Neural progenitor cell (in vitro differentiated cells): ENCODE results near the gene DIPK1B. TPM values are rescaled to one million over a fixed set of nuclear protein-coding genes. Genes with fewer than 3 reads are reported as not detected.

Experiments used
- DNase-seq: peaks from one replicate; pipeline ENCODE4 v3.0.0-alpha.2; 2016; ENCODE audit warnings: low spot score
- H2AFZ ChIP-seq: fragments of 200-600 bp; sonication (generic); replicated peaks from 2 replicates; pipeline ENCODE4 v1.6.1; 2016; ENCODE audit warnings: antibody characterized with exemption
- H3F3A ChIP-seq: fragments of 200-600 bp; sonication (generic); 2 replicates; pipeline ENCODE4 v1.6.1; 2016; ENCODE audit warnings: antibody characterized with exemption, low read depth
- H3K27ac ChIP-seq: fragments of 200-600 bp; sonication (generic); 2 replicates; pipeline ENCODE4 v1.5.1; 2016; ENCODE audit warnings: mild to moderate bottlenecking
- H3K27me3 ChIP-seq: fragments of 200-600 bp; sonication (generic); 2 replicates; pipeline ENCODE4 v1.6.1; 2016; ENCODE audit warnings: mild to moderate bottlenecking, moderate library complexity
- H3K36me3 ChIP-seq: fragments of 200-600 bp; sonication (generic); 2 replicates; pipeline ENCODE4 v1.5.1; 2016
- H3K4me1 ChIP-seq: fragments of 200-600 bp; sonication (generic); 2 replicates; pipeline ENCODE4 v1.6.1; 2016; ENCODE audit warnings: mixed run types
- H3K4me2 ChIP-seq: fragments of 200-600 bp; sonication (generic); 2 replicates; pipeline ENCODE4 v1.6.1; 2016
- H3K4me3 ChIP-seq: fragments of 200-600 bp; sonication (generic); 2 replicates; pipeline ENCODE4 v1.5.1; 2016
- H3K79me2 ChIP-seq: fragments of 200-600 bp; sonication (generic); 2 replicates; pipeline ENCODE4 v1.6.1; 2016; ENCODE audit warnings: low read depth
- H3K9ac ChIP-seq: fragments of 200-600 bp; sonication (generic); 2 replicates; pipeline ENCODE4 v1.6.1; 2016
- H3K9me3 ChIP-seq: fragments of 200-600 bp; sonication (generic); 2 replicates; pipeline ENCODE4 v1.5.1; 2016; ENCODE audit warnings: low read depth
- H4K20me1 ChIP-seq: fragments of 200-600 bp; sonication (generic); 2 replicates; pipeline ENCODE4 v1.6.1; 2016; ENCODE audit warnings: low read depth
- H3K27ac Mint-ChIP-seq: 3 replicates; pipeline ENCODE4 v1.8.0; 2021; ENCODE audit warnings: mixed read lengths
- H3K27me3 Mint-ChIP-seq: 2 replicates; pipeline ENCODE4 v1.8.0; 2022; ENCODE audit warnings: low read depth, mild to moderate bottlenecking, inconsistent platforms, moderate library complexity, mixed read lengths; ENCODE audit not compliant: insufficient read depth
- H3K36me3 Mint-ChIP-seq: 3 replicates; pipeline ENCODE4 v1.8.0; 2021; ENCODE audit warnings: mixed read lengths
- H3K4me1 Mint-ChIP-seq: 3 replicates; pipeline ENCODE4 v1.8.0; 2021; ENCODE audit warnings: mixed read lengths
- H3K4me3 Mint-ChIP-seq: 3 replicates; pipeline ENCODE4 v1.8.0; 2021; ENCODE audit warnings: mild to moderate bottlenecking, moderate library complexity, mixed read lengths
- H3K9me3 Mint-ChIP-seq: 3 replicates; pipeline ENCODE4 v1.8.0; 2020; ENCODE audit warnings: mixed read lengths
- CTCF ChIP-seq: fragments of 200-600 bp; sonication (generic); IDR thresholded peaks from 2 replicates; pipeline ENCODE4 v1.5.1; 2017; ENCODE audit warnings: antibody characterized with exemption, mild to moderate bottlenecking
- EZH2 ChIP-seq: fragments of 200-600 bp; sonication (generic); IDR thresholded peaks from 2 replicates; pipeline ENCODE4 v1.6.1; 2017; ENCODE audit warnings: antibody characterized with exemption, mild to moderate bottlenecking, moderate library complexity
- EZH2phosphoT487 ChIP-seq: fragments of 200-600 bp; sonication (generic); IDR thresholded peaks from 2 replicates; pipeline ENCODE4 v1.6.1; 2017; ENCODE audit warnings: antibody characterized with exemption
- total RNA-seq: library from RNA; depleted of rRNA; stranded (reverse); fragments of >200 nt; gene quantifications from 2 replicates; pipeline ENCODE4 v1.2.3, GENCODE V29; 2015; ENCODE audit warnings: low replicate concordance

The DIPK1B gene
- total RNA-seq, 1 donor from 2014 or later, result 11.8 TPM

GRCh38 chr9:136690806-136691261 lies 21.5 kb upstream of the DIPK1B start:
- no peaks in the 10 kb centered on the region for H3K36me3 Mint-ChIP-seq
- no peak overlapping the region for H3K4me2 ChIP-seq
- H3K27me3 Mint-ChIP-seq, result peaks cover 6% of the 10 kb centered on the region
- TF ChIP-seq EZH2, result no peak
- TF ChIP-seq EZH2phosphoT487, result no peak
- no peak for TF ChIP-seq CTCF
- H3K79me2 ChIP-seq, result no peaks in the 10 kb centered on the region
- H3K27ac Mint-ChIP-seq, result no peak overlapping the region
- no peak overlapping the region for H3K27ac ChIP-seq
- H3K4me1 Mint-ChIP-seq, result peaks cover 19% of the 10 kb centered on the region
- peaks cover 21% of the 10 kb centered on the region for H3F3A ChIP-seq
- peaks cover 11% of the 10 kb centered on the region for H4K20me1 ChIP-seq
- H3K4me3 ChIP-seq, result no peak overlapping the region
- H2AFZ ChIP-seq, result no peak overlapping the region
- H3K4me3 Mint-ChIP-seq, result no peak overlapping the region
- H3K4me1 ChIP-seq, result peaks cover 29% of the 10 kb centered on the region
- no peaks in the 10 kb centered on the region for H3K9me3 Mint-ChIP-seq
- no peaks in the 10 kb centered on the region for H3K9me3 ChIP-seq
- peaks cover 40% of the 10 kb centered on the region for H3K27me3 ChIP-seq
- no peak for DNase-seq
- H3K36me3 ChIP-seq, result no peaks in the 10 kb centered on the region
- no peak overlapping the region for H3K9ac ChIP-seq

GRCh38 chr9:136691316-136692184 lies 20.8 kb upstream of the DIPK1B start:
- peak; percentile 51 for DNase-seq
- Histone ChIP-seq H3K27me3 (peaks cover 33% of the 10 kb centered on the region), H3K27ac (no peak overlapping the region), H4K20me1 (peaks cover 7% of the 10 kb centered on the region), H3K36me3 (no peaks in the 10 kb centered on the region), H3K4me1 (peaks cover 22% of the 10 kb centered on the region), H3K9me3 (no peaks in the 10 kb centered on the region), H3K4me3 (no peak overlapping the region), H2AFZ (no peak overlapping the region), H3K9ac (no peak overlapping the region), H3K4me2 (peak overlapping the region; percentile 31), H3F3A (peaks cover 21% of the 10 kb centered on the region), H3K79me2 (no peaks in the 10 kb centered on the region)
- Mint-ChIP-seq H3K27ac (no peak overlapping the region), H3K27me3 (peaks cover 6% of the 10 kb centered on the region), H3K4me3 (no peak overlapping the region), H3K9me3 (no peaks in the 10 kb centered on the region), H3K36me3 (no peaks in the 10 kb centered on the region), H3K4me1 (peaks cover 14% of the 10 kb centered on the region)
- TF ChIP-seq EZH2, result no peak
- no peak for TF ChIP-seq EZH2phosphoT487
- TF ChIP-seq CTCF, result no peak

- peaks cover 7% of the 10 kb centered on the region for H4K20me1 ChIP-seq
- H3K36me3 Mint-ChIP-seq, result no peaks in the 10 kb centered on the region
- DNase-seq, result no peak
- H3K27me3 Mint-ChIP-seq, result peaks cover 8% of the 10 kb centered on the region
- no peak overlapping the region for H2AFZ ChIP-seq
- no peaks in the 10 kb centered on the region for H3K9me3 Mint-ChIP-seq
- H3K27ac Mint-ChIP-seq, result no peak overlapping the region
- no peak overlapping the region for H3K27ac ChIP-seq
- peaks cover 24% of the 10 kb centered on the region for H3K27me3 ChIP-seq
- peaks cover 16% of the 10 kb centered on the region for H3K4me1 ChIP-seq
- H3K79me2 ChIP-seq, result no peaks in the 10 kb centered on the region
- H3K9me3 ChIP-seq, result no peaks in the 10 kb centered on the region
- no peaks in the 10 kb centered on the region for H3K36me3 ChIP-seq
- H3K4me1 Mint-ChIP-seq, result peaks cover 17% of the 10 kb centered on the region
- peaks cover 15% of the 10 kb centered on the region for H3F3A ChIP-seq
- H3K4me2 ChIP-seq, result peak overlapping the region; percentile 31
- TF ChIP-seq EZH2, result no peak
- TF ChIP-seq EZH2phosphoT487, result no peak
- no peak for TF ChIP-seq CTCF
- H3K9ac ChIP-seq, result no peak overlapping the region
- no peak overlapping the region for H3K4me3 ChIP-seq
- H3K4me3 Mint-ChIP-seq, result peak overlapping the region; percentile 3
These were observed 19.9 kb upstream of the DIPK1B start for GRCh38 chr9:136692185-136693134.
